H1 (cell line): ENCODE data around the gene ART5. TPM values are rescaled to one million over a fixed set of nuclear protein-coding genes. Genes with fewer than 3 reads are reported as not detected.

Experiments used
- MAFK ChIP-seq: IDR thresholded peaks from 2 replicates; pipeline ENCODE4 v1.6.1; 2012; ENCODE audit warnings: low read depth, mild to moderate bottlenecking, improper control_type of control experiment, low read length
- SIRT6 ChIP-seq: IDR thresholded peaks from one replicate; pipeline ENCODE4 v1.7.1; 2012; ENCODE audit warnings: low read length, inconsistent platforms
- SP4 ChIP-seq: IDR thresholded peaks from 2 replicates; pipeline ENCODE4 v1.6.1; 2012; ENCODE audit warnings: low read length, inconsistent platforms
- TBP ChIP-seq: IDR thresholded peaks from 2 replicates; pipeline ENCODE4 v1.6.1; 2011; ENCODE audit warnings: low read depth, low read length, improper control_type of control experiment
- polyA plus RNA-seq, 7 experiments: library from polyadenylated mRNA; depleted of rRNA in 3 of 7; stranded (reverse) in 5 of 7; unstranded in 2 of 7; fragments of >200 nt in 5 of 7; fragments of 200-250 nt in 2 of 7; gene quantifications; 1 replicate in 5 of 7; 2 replicates in 1 of 7; 4 replicates in 1 of 7; pipeline versions ENCODE4 v1.2.1 to v1.2.3, GENCODE V29; 2011 to 2013; ENCODE audit warnings: missing spikeins in 2 of 7, mixed read lengths in 2 of 7
- total RNA-seq: library from RNA; stranded (reverse); fragmentation: NEBNext Ultra II Directional; extraction: Animal tissue kit (Norgen Biotek cat#: 25700); gene quantifications from 2 replicates; pipeline ENCODE4 v1.2.1, GENCODE V29; 2021
- TF ChIP-seq, protein P1 (sequence below): fragments of 300-600 bp; sonication (generic); IDR thresholded peaks from 2 replicates; pipeline ENCODE4 v1.7.1; 2012; ENCODE audit warnings: low read length, moderate library complexity, mild to moderate bottlenecking, inconsistent platforms; ENCODE audit not compliant: insufficient replicate concordance

ART5 gene
- total and polyA plus RNA-seq, 2 of the 8 experiments (the other 6 are each of a cell fraction or from before 2014, with no cell fraction given), result 6.0 to 7.5 TPM

- TF ChIP-seq, protein P1, sequence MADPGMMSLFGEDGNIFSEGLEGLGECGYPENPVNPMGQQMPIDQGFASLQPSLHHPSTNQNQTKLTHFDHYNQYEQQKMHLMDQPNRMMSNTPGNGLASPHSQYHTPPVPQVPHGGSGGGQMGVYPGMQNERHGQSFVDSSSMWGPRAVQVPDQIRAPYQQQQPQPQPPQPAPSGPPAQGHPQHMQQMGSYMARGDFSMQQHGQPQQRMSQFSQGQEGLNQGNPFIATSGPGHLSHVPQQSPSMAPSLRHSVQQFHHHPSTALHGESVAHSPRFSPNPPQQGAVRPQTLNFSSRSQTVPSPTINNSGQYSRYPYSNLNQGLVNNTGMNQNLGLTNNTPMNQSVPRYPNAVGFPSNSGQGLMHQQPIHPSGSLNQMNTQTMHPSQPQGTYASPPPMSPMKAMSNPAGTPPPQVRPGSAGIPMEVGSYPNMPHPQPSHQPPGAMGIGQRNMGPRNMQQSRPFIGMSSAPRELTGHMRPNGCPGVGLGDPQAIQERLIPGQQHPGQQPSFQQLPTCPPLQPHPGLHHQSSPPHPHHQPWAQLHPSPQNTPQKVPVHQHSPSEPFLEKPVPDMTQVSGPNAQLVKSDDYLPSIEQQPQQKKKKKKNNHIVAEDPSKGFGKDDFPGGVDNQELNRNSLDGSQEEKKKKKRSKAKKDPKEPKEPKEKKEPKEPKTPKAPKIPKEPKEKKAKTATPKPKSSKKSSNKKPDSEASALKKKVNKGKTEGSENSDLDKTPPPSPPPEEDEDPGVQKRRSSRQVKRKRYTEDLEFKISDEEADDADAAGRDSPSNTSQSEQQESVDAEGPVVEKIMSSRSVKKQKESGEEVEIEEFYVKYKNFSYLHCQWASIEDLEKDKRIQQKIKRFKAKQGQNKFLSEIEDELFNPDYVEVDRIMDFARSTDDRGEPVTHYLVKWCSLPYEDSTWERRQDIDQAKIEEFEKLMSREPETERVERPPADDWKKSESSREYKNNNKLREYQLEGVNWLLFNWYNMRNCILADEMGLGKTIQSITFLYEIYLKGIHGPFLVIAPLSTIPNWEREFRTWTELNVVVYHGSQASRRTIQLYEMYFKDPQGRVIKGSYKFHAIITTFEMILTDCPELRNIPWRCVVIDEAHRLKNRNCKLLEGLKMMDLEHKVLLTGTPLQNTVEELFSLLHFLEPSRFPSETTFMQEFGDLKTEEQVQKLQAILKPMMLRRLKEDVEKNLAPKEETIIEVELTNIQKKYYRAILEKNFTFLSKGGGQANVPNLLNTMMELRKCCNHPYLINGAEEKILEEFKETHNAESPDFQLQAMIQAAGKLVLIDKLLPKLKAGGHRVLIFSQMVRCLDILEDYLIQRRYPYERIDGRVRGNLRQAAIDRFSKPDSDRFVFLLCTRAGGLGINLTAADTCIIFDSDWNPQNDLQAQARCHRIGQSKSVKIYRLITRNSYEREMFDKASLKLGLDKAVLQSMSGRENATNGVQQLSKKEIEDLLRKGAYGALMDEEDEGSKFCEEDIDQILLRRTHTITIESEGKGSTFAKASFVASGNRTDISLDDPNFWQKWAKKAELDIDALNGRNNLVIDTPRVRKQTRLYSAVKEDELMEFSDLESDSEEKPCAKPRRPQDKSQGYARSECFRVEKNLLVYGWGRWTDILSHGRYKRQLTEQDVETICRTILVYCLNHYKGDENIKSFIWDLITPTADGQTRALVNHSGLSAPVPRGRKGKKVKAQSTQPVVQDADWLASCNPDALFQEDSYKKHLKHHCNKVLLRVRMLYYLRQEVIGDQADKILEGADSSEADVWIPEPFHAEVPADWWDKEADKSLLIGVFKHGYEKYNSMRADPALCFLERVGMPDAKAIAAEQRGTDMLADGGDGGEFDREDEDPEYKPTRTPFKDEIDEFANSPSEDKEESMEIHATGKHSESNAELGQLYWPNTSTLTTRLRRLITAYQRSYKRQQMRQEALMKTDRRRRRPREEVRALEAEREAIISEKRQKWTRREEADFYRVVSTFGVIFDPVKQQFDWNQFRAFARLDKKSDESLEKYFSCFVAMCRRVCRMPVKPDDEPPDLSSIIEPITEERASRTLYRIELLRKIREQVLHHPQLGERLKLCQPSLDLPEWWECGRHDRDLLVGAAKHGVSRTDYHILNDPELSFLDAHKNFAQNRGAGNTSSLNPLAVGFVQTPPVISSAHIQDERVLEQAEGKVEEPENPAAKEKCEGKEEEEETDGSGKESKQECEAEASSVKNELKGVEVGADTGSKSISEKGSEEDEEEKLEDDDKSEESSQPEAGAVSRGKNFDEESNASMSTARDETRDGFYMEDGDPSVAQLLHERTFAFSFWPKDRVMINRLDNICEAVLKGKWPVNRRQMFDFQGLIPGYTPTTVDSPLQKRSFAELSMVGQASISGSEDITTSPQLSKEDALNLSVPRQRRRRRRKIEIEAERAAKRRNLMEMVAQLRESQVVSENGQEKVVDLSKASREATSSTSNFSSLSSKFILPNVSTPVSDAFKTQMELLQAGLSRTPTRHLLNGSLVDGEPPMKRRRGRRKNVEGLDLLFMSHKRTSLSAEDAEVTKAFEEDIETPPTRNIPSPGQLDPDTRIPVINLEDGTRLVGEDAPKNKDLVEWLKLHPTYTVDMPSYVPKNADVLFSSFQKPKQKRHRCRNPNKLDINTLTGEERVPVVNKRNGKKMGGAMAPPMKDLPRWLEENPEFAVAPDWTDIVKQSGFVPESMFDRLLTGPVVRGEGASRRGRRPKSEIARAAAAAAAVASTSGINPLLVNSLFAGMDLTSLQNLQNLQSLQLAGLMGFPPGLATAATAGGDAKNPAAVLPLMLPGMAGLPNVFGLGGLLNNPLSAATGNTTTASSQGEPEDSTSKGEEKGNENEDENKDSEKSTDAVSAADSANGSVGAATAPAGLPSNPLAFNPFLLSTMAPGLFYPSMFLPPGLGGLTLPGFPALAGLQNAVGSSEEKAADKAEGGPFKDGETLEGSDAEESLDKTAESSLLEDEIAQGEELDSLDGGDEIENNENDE, result no peak
- TF ChIP-seq TBP, result 0 out of 2 replicates have a peak, but pooled peaks have one; percentile 35
- no peak for TF ChIP-seq SIRT6
- peak; percentile 20; the same call in 1 of the 2 replicates for TF ChIP-seq SP4
- no peak for TF ChIP-seq MAFK
Observed at GRCh38 chr11:3642071-3642951, 519 bp upstream of the ART5 start (continued).
